Panc1 (cell line): Measurements from ENCODE around the gene HOXC6. TPM values are rescaled to one million over a fixed set of nuclear protein-coding genes. Genes with fewer than 3 reads are reported as not detected.
A peak's percentile ranks its signal among the peaks of the same experiment; 100 is the strongest.

ENCODE experiments used
- ATAC-seq: fragments of 200-7000 bp; cut with Tn5 transposase; 2 replicates; pipeline ENCODE4 v1.9.1; 2020; ENCODE audit warnings: mild to moderate bottlenecking, moderate library complexity
- BruUV-seq: library from RNA; stranded (reverse); fragments of 400-500 nt; replicated peaks from 2 replicates; lab custom pipeline; 2021; lab: Mats Ljungman, UMichigan
- CTCF ChIA-PET: fragments of 300-600 bp; sonication (Branson Sonifier 250); formaldehyde crosslinking; loops from one replicate; lab custom pipeline; 2022; ENCODE audit warnings: antibody characterized with exemption; lab: Charles Lee
- POLR2A ChIA-PET: fragments of 300-600 bp; sonication (Branson Sonifier 250); formaldehyde crosslinking; loops from one replicate; lab custom pipeline; 2022; ENCODE audit warnings: antibody characterized with exemption; lab: Charles Lee
- DNase-seq: peaks from one replicate; pipeline ENCODE4 v3.0.0-alpha.2; 2010; ENCODE audit warnings: low read depth, low spot score
- H3K27ac ChIP-seq: 2 replicates; pipeline ENCODE4 v1.5.1; 2011; ENCODE audit warnings: mild to moderate bottlenecking, low read length, inconsistent platforms
- H3K27me3 ChIP-seq: fragments of 200-500 bp; sonication (Bioruptor generic); 2 replicates; pipeline ENCODE4 v1.6.0; 2014; ENCODE audit warnings: low read length, inconsistent platforms; ENCODE audit not compliant: control insufficient read depth, insufficient read depth
- H3K36me3 ChIP-seq: fragments of 200-500 bp; sonication (Bioruptor generic); 2 replicates; pipeline ENCODE4 v1.5.1; 2014; ENCODE audit warnings: inconsistent platforms, mild to moderate bottlenecking, low read length, moderate library complexity; ENCODE audit not compliant: control insufficient read depth, insufficient read depth
- H3K4me1 ChIP-seq: 2 replicates; pipeline ENCODE4 v1.5.1; 2011; ENCODE audit warnings: inconsistent platforms, mild to moderate bottlenecking, low read length, moderate library complexity; ENCODE audit not compliant: control insufficient read depth, insufficient read depth
- H3K4me3 ChIP-seq, 2 experiments: 2 replicates each; pipeline ENCODE4 v1.5.1; 2011 to 2012; ENCODE audit warnings: low read depth in 2 of 2, low read length in 2 of 2, mild to moderate bottlenecking in 2 of 2, inconsistent platforms in 1 of 2, moderate library complexity in 1 of 2
- H3K9me3 ChIP-seq: fragments of 200-500 bp; sonication (Bioruptor generic); 2 replicates; pipeline ENCODE4 v1.5.1; 2014; ENCODE audit warnings: low read depth, mild to moderate bottlenecking, inconsistent platforms, low read length, moderate library complexity; ENCODE audit not compliant: control insufficient read depth, insufficient read depth
- CTCF ChIP-seq: fragments of 450-650 bp; IDR thresholded peaks from 2 replicates; pipeline ENCODE4 v1.5.1; 2017; ENCODE audit warnings: mild to moderate bottlenecking
- POLR2AphosphoS5 ChIP-seq: IDR thresholded peaks from 2 replicates; pipeline ENCODE4 v1.6.1; 2012; ENCODE audit warnings: mild to moderate bottlenecking, low read depth, low read length, moderate library complexity
- REST ChIP-seq, 2 experiments: IDR thresholded peaks; 2 replicates each; pipeline ENCODE4 v1.6.1; 2011 to 2012; ENCODE audit warnings: low read depth in 2 of 2, control low read depth in 1 of 2, low read length in 1 of 2, mild to moderate bottlenecking in 1 of 2, moderate library complexity in 1 of 2; ENCODE audit not compliant: insufficient read depth in 1 of 2
- SIN3A ChIP-seq: IDR thresholded peaks from 2 replicates; pipeline ENCODE4 v1.6.1; 2012; ENCODE audit warnings: low read depth, mild to moderate bottlenecking, low read length, moderate library complexity, borderline replicate concordance; ENCODE audit not compliant: insufficient read depth
- TCF7L2 ChIP-seq: IDR thresholded peaks from 2 replicates; pipeline ENCODE4 v1.6.1; 2011; ENCODE audit warnings: mild to moderate bottlenecking, low read depth, low read length, inconsistent platforms
- in situ Hi-C: cut with HindIII; loops from 2 replicates; pipeline ENCODE4 v1.10.0; 2016; ENCODE audit warnings: low sequenced_read_pairs, low pct_unique_long_range_greater_than_20kb
- intact Hi-C: fragments of 100-400 bp; cut with micrococcal nuclease; formaldehyde crosslinking; loops from one replicate; pipeline ENCODE4 v1.10.0; 2022; ENCODE audit not compliant: unreplicated experiment
- total RNA-seq: library from RNA; stranded (reverse); gene quantifications from one replicate; pipeline ENCODE4 v1.2.1, GENCODE V29; 2021; ENCODE audit not compliant: unreplicated experiment

Gene HOXC6
- total RNA-seq, 1 experiment from 2014 or later = 52.2 TPM

GRCh38 chr12:54017027-54017788, 11.0 kb upstream of the HOXC6 start:
- in situ Hi-C loops (no loop called here), intact Hi-C loops (no loop called here)
- Histone ChIP-seq H3K9me3 (no peaks in the 10 kb centered on the region), H3K36me3 (peaks cover 2% of the 10 kb centered on the region; the same call in 1 of the 2 replicates), H3K4me3 (peak overlapping the region; percentile 72 to 91), H3K4me1 (peaks cover 60% of the 10 kb centered on the region), H3K27me3 (no peaks in the 10 kb centered on the region), H3K27ac (peak overlapping the region; percentile 94)
- ChIA-PET POLR2A (interaction anchor here (0.5 to 1.5 kb wide), 8 partner anchors 9 to 884 kb away, joined by 3 to 17 read pairs (median 7); partner anchors contain the start of gene HOXC6), CTCF (interaction anchor here (0.6 to 1.1 kb wide), 8 partner anchors 12 to 235 kb away, joined by 3 to 14 read pairs (median 4); no protein-coding TSS in a partner anchor)
- BruUV-seq = TSS peak; percentile 82
- DNase-seq = no peak
- peak; percentile 37 for ATAC-seq
- no peak for TF ChIP-seq POLR2AphosphoS5
- 0 out of 2 replicates have a peak, but pooled peaks have one; percentile 38 for TF ChIP-seq SIN3A
- no peak for TF ChIP-seq TCF7L2
- no peak for TF ChIP-seq REST (IDR thresholded peaks at IDR 0.05; ENCODE audit: insufficient read depth in 1 of 2, low read depth in 2 of 2, low read length in 1 of 2)
- TF ChIP-seq CTCF = peak; percentile 29

- no TSS peak for BruUV-seq
- POLR2A ChIA-PET = interaction anchor here (0.5 to 1.5 kb wide), 7 partner anchors 8 to 186 kb away, joined by 3 to 17 read pairs (median 9); partner anchors contain the start of gene HOXC6
- Histone ChIP-seq H3K27ac (peak overlapping the region; percentile 94), H3K4me1 (peaks cover 60% of the 10 kb centered on the region), H3K36me3 (peaks cover 2% of the 10 kb centered on the region; the same call in 1 of the 2 replicates), H3K4me3 (peak overlapping the region; percentile 72 to 91), H3K9me3 (no peaks in the 10 kb centered on the region), H3K27me3 (no peaks in the 10 kb centered on the region)
- TF ChIP-seq POLR2AphosphoS5 = peak; percentile 74
- TF ChIP-seq SIN3A = no peak
- intact Hi-C loops = no loop called here
- DNase-seq (peak; percentile 89), ATAC-seq (peak; percentile 72)
- CTCF ChIA-PET = interaction anchor here (0.6 to 1.1 kb wide), 6 partner anchors 12 to 235 kb away, joined by 3 to 14 read pairs (median 4); no protein-coding TSS in a partner anchor
- in situ Hi-C loops = no loop called here
Measured at GRCh38 chr12:54017878-54018467, 10.3 kb upstream of the HOXC6 start.
